ENCODE measurements around the gene LCNL1.

DNA sequence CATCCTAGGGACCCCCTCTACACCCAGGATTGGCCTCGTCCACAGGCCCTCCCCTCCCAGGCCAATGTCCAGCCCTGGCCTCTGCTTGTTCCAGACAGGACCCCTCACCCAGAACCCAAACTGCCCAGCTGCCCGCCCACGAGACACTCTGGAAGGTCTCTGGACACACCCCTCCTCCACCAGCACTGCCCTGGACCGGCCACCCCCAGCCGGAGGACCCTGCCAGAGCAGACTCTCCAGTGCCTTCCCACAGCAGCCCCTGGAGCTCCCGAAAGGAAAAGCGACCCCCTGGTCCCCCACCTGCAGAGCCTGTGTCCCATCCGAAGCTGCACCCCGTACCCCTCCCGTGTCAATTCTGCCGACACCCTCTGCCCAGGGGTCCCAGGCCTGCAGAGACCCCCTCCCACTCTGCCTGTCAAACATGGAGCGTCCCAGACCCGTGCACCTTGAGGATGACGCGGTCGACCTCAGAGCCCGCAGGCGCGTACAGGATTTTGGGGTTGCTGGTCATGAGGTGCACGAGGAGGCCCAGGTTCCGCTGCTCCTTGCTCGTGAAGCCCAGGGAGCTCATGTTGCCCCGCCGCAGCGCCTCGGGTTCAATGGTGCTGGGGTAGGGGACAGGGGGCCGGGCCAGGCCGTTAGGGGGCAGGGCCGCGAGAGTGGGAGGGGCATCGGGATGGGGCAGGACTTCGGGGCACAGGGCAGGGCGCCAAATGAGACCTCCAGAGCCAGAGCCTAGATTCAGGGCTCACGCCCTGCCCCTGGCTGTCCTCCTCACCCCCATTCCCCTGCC, 37.3 kb downstream of the LCNL1 start:
- TF ChIP-seq POLR2A (IDR thresholded peaks at IDR 0.05; ENCODE audit: low read length) (no peak), GATA1 (IDR thresholded peaks at IDR 0.05; ENCODE audit: low read depth, low read length) (no peak)
